HG03060 (cell line): ENCODE results near the gene ASTN2.
"Not testable (repeated sequence)": the region's sequence is repeated elsewhere in the genome, so short reads cannot be mapped to it uniquely, and the experiment has no call there.

Experiments used
- ATAC-seq: cut with Tn5 transposase; IDR thresholded peaks from one replicate; pipeline ENCODE4 v1.9.1; 2021; ENCODE audit warnings: low read depth, moderate number of reproducible peaks; ENCODE audit not compliant: unreplicated experiment

ASTN2 gene

GRCh38 chr9:116941266-116941665 is 473.6 kb downstream of the ASTN2 start:
- ATAC-seq, result no peak

- ATAC-seq, result no peak
Measured at GRCh38 chr9:116940614-116941215, 474.1 kb downstream of the ASTN2 start.

GRCh38 chr9:116939614-116940013 is 475.2 kb downstream of the ASTN2 start:
- peak; percentile 43 for ATAC-seq

GRCh38 chr9:116939161-116939560 is 475.7 kb downstream of the ASTN2 start:
- ATAC-seq, result no peak

GRCh38 chr9:116937361-116937760 is 477.5 kb downstream of the ASTN2 start:
- no peak for ATAC-seq

- ATAC-seq, result no peak
Measured at GRCh38 chr9:116935149-116935897, 479.5 kb downstream of the ASTN2 start.

GRCh38 chr9:116934131-116934530 is 480.7 kb downstream of the ASTN2 start:
- ATAC-seq, result no peak

GRCh38 chr9:116933251-116933650 is 481.6 kb downstream of the ASTN2 start:
- no peak for ATAC-seq

GRCh38 chr9:116929621-116930020 is 485.2 kb downstream of the ASTN2 start:
- no peak for ATAC-seq

GRCh38 chr9:116928884-116929283 is 486.0 kb downstream of the ASTN2 start:
- ATAC-seq, result no peak

GRCh38 chr9:116928289-116928688 is 486.6 kb downstream of the ASTN2 start:
- no peak for ATAC-seq

GRCh38 chr9:116927726-116928125 is 487.1 kb downstream of the ASTN2 start:
- no peak for ATAC-seq

- ATAC-seq, result no peak
Measured at GRCh38 chr9:116925121-116925520, 489.7 kb downstream of the ASTN2 start.

- ATAC-seq, result no peak
Measured at GRCh38 chr9:116924462-116925110, 490.3 kb downstream of the ASTN2 start.

GRCh38 chr9:116917895-116918508 is 496.9 kb downstream of the ASTN2 start:
- not testable (repeated sequence) for ATAC-seq

- ATAC-seq, result no peak
Measured at GRCh38 chr9:116913536-116913935, 501.3 kb downstream of the ASTN2 start.

- no peak for ATAC-seq
Measured at GRCh38 chr9:116910201-116910600, 504.7 kb downstream of the ASTN2 start.

- no peak for ATAC-seq
Measured at GRCh38 chr9:116907989-116908388, 506.9 kb downstream of the ASTN2 start.

GRCh38 chr9:116905171-116905588 is 509.7 kb downstream of the ASTN2 start:
- no peak for ATAC-seq

GRCh38 chr9:116904165-116904564 is 510.7 kb downstream of the ASTN2 start:
- ATAC-seq, result no peak

- no peak for ATAC-seq
Measured at GRCh38 chr9:116901260-116901659, 513.6 kb downstream of the ASTN2 start.
